IPS DF 4.7 (cell line): ENCODE measurements around the gene CTNS.

ENCODE experiments used
- DNase-seq: peaks from one replicate; pipeline ENCODE4 v3.0.0-alpha.2; 2013; ENCODE audit warnings: low spot score; ENCODE audit errors: extremely low read depth

The CTNS gene

GRCh38 chr17:3622977-3623594 lies 13.5 kb upstream of the CTNS start:
- no peak for DNase-seq

DNA sequence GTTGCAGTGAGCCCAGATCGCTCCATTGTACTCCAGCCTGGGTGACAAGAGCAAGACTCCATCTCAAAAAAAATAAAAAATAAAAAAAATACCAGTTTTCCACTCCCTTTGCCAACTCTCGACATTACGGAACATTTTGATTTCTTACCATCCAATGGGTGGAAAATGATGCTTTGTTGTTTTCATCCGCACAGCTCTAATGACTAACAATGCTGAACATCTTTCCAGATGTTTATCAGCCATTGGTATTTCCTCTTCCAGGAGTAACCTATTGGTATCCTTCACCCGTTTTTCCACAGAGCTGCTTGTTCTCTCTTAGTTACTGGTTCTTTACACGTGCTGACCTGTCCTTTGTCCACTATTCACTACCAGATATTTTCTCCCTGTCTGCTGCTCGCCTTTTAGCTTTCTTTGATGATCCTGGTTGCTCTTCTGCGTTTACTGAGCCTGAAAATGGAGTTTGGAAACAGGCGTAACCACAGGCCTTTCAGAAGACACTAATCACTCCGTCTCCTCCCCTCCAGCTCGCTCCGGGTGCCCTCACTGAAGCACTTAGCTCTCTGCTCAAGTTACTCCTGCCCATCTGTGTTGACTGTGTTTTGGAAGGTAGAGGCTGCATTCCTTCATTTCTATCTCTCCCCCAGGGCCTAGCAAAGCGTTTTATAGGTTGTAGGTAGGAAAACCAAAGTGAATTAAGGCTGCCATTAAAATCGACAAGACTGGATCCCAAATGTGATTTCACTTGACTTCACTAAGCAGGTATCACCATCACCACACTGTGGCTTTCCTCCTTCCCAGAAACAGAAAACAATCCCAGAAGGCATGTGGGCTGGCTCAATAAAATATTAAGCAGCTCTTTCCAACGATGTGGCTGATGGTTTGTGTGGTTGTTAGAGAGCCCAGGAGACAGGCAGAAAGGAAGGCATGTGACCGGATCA lies 9.5 kb upstream of the CTNS start:
- no peak for DNase-seq

DNA sequence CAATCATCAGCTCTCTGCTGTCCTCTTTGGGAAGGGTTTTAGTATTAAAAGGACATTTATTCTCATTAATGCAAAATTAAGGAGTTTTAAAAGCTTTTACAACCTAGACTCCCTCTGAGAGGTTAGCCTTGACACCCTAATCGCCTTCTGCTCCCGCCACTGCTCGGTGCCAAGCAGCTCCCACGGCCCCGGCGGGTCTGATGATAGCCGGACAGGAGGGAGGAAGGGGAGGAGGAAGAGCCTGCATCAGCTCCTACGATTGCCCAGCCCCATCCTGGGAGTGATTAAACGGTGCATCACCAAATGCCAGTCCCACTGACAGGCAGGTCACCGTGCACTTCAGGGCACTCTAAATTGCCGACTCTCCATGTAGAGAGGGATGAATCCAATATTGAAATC lies 8.8 kb upstream of the CTNS start:
- DNase-seq = no peak

DNA sequence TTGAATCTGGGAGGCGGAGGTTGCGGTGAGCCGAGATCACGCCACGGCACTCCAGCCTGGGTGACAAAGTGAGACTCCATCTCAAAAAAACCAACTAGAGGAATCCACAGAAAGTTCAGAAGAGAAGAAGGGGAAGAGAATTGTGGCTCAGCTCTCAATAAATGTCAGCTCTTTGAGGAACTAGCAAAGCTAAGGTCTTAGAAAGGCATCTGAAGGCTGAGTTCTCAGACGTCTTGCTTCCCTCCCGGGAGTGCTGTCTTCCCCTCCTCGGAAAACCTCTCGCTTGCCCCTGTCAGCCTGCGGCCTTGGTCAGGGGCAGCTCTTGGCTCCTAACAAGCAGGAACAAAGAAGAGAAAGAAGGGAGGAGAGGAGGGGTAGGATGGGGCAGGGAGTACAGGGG lies 5.8 kb upstream of the CTNS start:
- DNase-seq = no peak

GRCh38 chr17:3632287-3632686 lies 4.3 kb upstream of the CTNS start:
- DNase-seq = no peak

DNA sequence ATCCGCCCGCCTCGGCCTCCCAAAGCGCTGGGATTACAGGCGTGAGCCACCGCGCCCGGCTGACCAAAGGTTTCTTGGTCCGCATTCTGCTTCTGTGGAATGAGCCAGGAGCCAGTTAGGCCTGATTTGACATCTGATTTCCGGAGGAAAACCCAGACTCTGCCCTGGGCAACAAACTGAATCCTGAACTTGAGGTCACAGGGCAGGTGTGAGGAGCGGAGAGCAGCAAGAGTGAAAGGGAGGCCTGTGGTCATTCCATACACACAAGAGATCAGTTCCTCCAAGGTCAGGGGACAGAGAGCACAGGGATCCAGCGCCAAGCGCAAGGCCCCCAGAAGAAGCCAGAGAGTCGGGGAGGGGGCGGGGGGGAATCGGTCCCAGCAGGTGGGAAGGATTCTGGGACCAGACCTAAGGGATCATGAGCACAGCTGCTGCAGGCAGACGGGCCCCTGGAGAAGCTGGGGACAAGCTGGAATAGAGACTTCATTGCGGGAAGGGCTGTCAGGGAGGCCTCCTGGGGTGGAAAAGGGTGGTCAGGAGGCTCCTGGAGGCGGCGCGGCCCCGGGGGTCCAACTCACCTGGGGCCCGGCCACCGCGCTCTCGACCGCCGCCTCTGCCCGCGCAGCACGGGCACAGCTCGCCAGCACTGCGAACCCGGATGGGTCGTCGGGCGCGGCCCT lies 946 bp upstream of the CTNS start:
- DNase-seq = no peak

DNA sequence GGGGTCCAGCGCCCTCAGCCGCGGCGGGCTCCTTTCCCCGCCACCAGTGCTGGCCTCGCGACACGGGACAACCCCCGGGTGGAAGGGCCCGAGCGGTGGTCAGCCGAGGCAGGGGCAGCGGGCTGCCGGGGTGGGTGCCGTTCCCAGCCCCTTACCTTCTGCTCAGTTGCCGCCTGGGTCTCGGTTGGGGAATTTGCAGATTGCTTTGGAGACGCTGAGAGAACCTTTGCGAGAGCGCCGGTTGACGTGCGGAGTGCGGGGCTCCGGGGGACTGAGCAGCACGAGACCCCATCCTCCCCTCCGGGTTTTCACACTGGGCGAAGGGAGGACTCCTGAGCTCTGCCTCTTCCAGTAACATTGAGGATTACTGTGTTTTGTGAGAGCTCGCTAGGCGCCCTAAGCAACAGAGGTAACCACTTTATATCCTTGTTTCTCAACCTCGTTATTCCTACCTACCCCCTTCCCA lies 381 bp downstream of the CTNS start:
- DNase-seq = no peak

GRCh38 chr17:3639981-3640596 lies 3.5 kb downstream of the CTNS start:
- no peak for DNase-seq

- no peak for DNase-seq
These were observed 4.5 kb downstream of the CTNS start for GRCh38 chr17:3641014-3641413.

GRCh38 chr17:3641717-3642486 lies 5.3 kb downstream of the CTNS start:
- no peak for DNase-seq

DNA sequence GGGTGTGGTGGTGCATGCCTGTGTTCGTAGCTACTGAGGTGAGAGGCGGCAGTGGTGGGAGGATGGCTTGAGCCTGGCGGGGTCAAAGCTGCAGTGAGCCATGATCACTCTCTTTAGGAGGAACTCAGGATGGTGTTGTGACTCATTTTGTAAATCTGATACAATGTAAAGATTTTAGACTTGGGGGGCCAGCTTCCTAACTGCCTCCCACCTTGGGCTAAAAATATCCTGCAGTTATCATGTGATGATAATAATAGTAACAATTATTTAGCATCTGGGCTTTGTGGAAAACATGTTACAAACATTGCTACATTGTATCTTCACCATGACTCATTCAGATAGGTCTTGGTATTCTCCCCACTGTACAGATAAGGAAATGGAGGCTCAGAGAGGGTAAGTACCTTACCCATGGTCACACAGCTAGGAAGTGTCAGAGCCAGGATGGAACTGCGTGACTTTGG lies 7.4 kb downstream of the CTNS start:
- no peak for DNase-seq

DNA sequence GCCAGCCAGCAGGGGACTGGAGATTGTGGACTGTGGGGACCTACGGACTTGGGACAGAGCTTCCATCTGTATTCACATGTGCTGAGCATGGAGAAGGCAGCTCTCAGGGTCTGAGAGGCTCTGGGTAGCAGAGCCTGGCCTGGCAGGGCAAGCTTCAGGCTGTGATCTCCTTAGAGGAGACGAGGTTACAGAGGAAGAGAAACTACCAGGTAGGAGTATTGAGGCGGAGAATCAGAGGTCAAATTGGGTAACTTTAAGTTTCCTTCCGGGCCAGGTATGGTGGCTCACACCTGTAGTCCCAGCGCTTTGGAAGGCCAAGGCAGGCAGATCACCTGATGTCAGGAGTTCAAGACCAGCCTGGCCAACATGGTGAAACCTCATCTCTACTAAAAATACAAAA lies 8.8 kb downstream of the CTNS start:
- no peak for DNase-seq

- DNase-seq = no peak
These were observed 10.7 kb downstream of the CTNS start for GRCh38 chr17:3647251-3647650.

- no peak for DNase-seq
These were observed 11.4 kb downstream of the CTNS start for GRCh38 chr17:3647769-3648555.

GRCh38 chr17:3655766-3656165 lies 19.2 kb downstream of the CTNS start:
- DNase-seq = no peak

DNA sequence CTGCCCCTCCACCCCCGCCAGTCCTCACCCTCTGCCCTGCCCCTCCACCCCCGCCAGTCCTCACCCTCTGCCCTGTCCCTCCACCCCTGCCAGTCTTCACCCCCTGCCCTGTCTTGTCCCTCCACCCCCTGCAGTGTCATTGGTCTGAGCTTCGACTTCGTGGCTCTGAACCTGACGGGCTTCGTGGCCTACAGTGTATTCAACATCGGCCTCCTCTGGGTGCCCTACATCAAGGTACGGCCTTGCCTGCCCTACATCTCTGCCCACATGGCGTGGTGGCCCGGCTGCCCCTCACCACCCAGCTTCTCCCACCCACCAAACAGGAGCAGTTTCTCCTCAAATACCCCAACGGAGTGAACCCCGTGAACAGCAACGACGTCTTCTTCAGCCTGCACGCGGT lies 19.8 kb downstream of the CTNS start:
- DNase-seq = no peak

- DNase-seq = no peak
These were observed 20.4 kb downstream of the CTNS start for GRCh38 chr17:3656755-3657587.

GRCh38 chr17:3657588-3657869 lies 21.0 kb downstream of the CTNS start:
- no peak for DNase-seq
